ENCODE measurements around the gene ECHS1. TPM values are rescaled to one million over a fixed set of nuclear protein-coding genes. Genes with fewer than 3 reads are reported as not detected.

ECHS1 gene
- total and polyA plus RNA-seq, 9 of the 15 experiments (the other 6 are each of a cell fraction or from before 2014, with no cell fraction given) = 16.6 to 100 (median 68.1) TPM

GRCh38 chr10:133379152-133379800 is 6.1 kb upstream of the ECHS1 start, which contains the start of gene PAOX (continued):
- TF ChIP-seq, protein P1, sequence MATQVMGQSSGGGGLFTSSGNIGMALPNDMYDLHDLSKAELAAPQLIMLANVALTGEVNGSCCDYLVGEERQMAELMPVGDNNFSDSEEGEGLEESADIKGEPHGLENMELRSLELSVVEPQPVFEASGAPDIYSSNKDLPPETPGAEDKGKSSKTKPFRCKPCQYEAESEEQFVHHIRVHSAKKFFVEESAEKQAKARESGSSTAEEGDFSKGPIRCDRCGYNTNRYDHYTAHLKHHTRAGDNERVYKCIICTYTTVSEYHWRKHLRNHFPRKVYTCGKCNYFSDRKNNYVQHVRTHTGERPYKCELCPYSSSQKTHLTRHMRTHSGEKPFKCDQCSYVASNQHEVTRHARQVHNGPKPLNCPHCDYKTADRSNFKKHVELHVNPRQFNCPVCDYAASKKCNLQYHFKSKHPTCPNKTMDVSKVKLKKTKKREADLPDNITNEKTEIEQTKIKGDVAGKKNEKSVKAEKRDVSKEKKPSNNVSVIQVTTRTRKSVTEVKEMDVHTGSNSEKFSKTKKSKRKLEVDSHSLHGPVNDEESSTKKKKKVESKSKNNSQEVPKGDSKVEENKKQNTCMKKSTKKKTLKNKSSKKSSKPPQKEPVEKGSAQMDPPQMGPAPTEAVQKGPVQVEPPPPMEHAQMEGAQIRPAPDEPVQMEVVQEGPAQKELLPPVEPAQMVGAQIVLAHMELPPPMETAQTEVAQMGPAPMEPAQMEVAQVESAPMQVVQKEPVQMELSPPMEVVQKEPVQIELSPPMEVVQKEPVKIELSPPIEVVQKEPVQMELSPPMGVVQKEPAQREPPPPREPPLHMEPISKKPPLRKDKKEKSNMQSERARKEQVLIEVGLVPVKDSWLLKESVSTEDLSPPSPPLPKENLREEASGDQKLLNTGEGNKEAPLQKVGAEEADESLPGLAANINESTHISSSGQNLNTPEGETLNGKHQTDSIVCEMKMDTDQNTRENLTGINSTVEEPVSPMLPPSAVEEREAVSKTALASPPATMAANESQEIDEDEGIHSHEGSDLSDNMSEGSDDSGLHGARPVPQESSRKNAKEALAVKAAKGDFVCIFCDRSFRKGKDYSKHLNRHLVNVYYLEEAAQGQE (IDR thresholded peaks at IDR 0.05; ENCODE audit: borderline replicate concordance) = peak; percentile 58
- TF ChIP-seq, protein P1 (CRISPR knock-in tag; IDR thresholded peaks at IDR 0.05; ENCODE audit: low read depth) = no peak
- TF ChIP-seq POLR2G (IDR thresholded peaks at IDR 0.05; ENCODE audit: low read depth, low read length) = peak; percentile 85
- TF ChIP-seq VEZF1 (CRISPR knock-in tag; IDR thresholded peaks at IDR 0.05) = peak; percentile 88
- no peak for TF ChIP-seq SAP30 (IDR thresholded peaks at IDR 0.05; ENCODE audit: borderline replicate concordance, insufficient read depth, low read depth, low read length, poor library complexity, severe bottlenecking)
- TF ChIP-seq NRF1 (conservative IDR thresholded peaks at IDR 0.05 in 1 of 2, IDR thresholded peaks at IDR 0.05 in 1 of 2) = peak; percentile 59 to 64; a peak in 3 of 4 replicates
